ENCODE measurements around the gene RPRD1B.

Gene RPRD1B

GRCh38 chr20:38075161-38075998 lies 41.8 kb downstream of the RPRD1B start:
- no peak overlapping the region for H3K4me3 ChIP-seq (ENCODE audit: low read depth, low read length)
- no peak for TF ChIP-seq CTCF (IDR thresholded peaks at IDR 0.05; ENCODE audit: low read depth, low read length, missing control alignments)
- no peak for DNase-seq (ENCODE audit: low read depth)
- in situ Hi-C loops (cut with HindIII; ENCODE audit: low sequenced_read_pairs): no loop called here

GRCh38 chr20:38076548-38076947 lies 43.0 kb downstream of the RPRD1B start:
- in situ Hi-C loops (cut with HindIII; ENCODE audit: low sequenced_read_pairs): no loop called here
- TF ChIP-seq CTCF (IDR thresholded peaks at IDR 0.05; ENCODE audit: low read depth, low read length, missing control alignments): no peak
- DNase-seq (ENCODE audit: low read depth): no peak
- no peak overlapping the region for H3K4me3 ChIP-seq (ENCODE audit: low read depth, low read length)

- DNase-seq (ENCODE audit: low read depth): no peak
- in situ Hi-C loops (cut with HindIII; ENCODE audit: low sequenced_read_pairs): no loop called here
- no peak for TF ChIP-seq CTCF (IDR thresholded peaks at IDR 0.05; ENCODE audit: low read depth, low read length, missing control alignments)
- H3K4me3 ChIP-seq (ENCODE audit: low read depth, low read length): no peak overlapping the region
Observed at GRCh38 chr20:38078084-38078483, 44.5 kb downstream of the RPRD1B start.

- DNase-seq (ENCODE audit: low read depth): no peak
- no peak overlapping the region for H3K4me3 ChIP-seq (ENCODE audit: low read depth, low read length)
- in situ Hi-C loops (cut with HindIII; ENCODE audit: low sequenced_read_pairs): no loop called here
- no peak for TF ChIP-seq CTCF (IDR thresholded peaks at IDR 0.05; ENCODE audit: low read depth, low read length, missing control alignments)
Observed at GRCh38 chr20:38079353-38079752, 45.8 kb downstream of the RPRD1B start.

- DNase-seq (ENCODE audit: low read depth): no peak
- TF ChIP-seq CTCF (IDR thresholded peaks at IDR 0.05; ENCODE audit: low read depth, low read length, missing control alignments): no peak
- in situ Hi-C loops (cut with HindIII; ENCODE audit: low sequenced_read_pairs): no loop called here
- no peak overlapping the region for H3K4me3 ChIP-seq (ENCODE audit: low read depth, low read length)
Observed at GRCh38 chr20:38081575-38081974, 48.0 kb downstream of the RPRD1B start.

- no peak for TF ChIP-seq CTCF (IDR thresholded peaks at IDR 0.05; ENCODE audit: low read depth, low read length, missing control alignments)
- in situ Hi-C loops (cut with HindIII; ENCODE audit: low sequenced_read_pairs): no loop called here
- DNase-seq (ENCODE audit: low read depth): no peak
- no peak overlapping the region for H3K4me3 ChIP-seq (ENCODE audit: low read depth, low read length)
Observed at GRCh38 chr20:38082894-38083293, 49.3 kb downstream of the RPRD1B start.

All from astrocyte of the cerebellum (primary cell).